Activated gamma-delta T cell treated with anti-CD3 and anti-CD28 coated beads, Interleukin-2, amount 50 U/mL, for 16 hours (primary cell): Measurements from ENCODE around the gene GTF3C2.

Experiments used
- DNase-seq: peaks from one replicate; pipeline ENCODE4 v3.0.0-alpha.2; 2020; ENCODE audit warnings: low read depth

The GTF3C2 gene, protein sequence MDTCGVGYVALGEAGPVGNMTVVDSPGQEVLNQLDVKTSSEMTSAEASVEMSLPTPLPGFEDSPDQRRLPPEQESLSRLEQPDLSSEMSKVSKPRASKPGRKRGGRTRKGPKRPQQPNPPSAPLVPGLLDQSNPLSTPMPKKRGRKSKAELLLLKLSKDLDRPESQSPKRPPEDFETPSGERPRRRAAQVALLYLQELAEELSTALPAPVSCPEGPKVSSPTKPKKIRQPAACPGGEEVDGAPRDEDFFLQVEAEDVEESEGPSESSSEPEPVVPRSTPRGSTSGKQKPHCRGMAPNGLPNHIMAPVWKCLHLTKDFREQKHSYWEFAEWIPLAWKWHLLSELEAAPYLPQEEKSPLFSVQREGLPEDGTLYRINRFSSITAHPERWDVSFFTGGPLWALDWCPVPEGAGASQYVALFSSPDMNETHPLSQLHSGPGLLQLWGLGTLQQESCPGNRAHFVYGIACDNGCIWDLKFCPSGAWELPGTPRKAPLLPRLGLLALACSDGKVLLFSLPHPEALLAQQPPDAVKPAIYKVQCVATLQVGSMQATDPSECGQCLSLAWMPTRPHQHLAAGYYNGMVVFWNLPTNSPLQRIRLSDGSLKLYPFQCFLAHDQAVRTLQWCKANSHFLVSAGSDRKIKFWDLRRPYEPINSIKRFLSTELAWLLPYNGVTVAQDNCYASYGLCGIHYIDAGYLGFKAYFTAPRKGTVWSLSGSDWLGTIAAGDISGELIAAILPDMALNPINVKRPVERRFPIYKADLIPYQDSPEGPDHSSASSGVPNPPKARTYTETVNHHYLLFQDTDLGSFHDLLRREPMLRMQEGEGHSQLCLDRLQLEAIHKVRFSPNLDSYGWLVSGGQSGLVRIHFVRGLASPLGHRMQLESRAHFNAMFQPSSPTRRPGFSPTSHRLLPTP

GRCh38 chr2:27356382-27357181 lies at the start of gene GTF3C2:
GTF3C2 (minus strand) TSS chr2:27356764; CDS start chr2:27343554, 13,210 bp downstream.
- peak; percentile 91 for DNase-seq

DNA sequence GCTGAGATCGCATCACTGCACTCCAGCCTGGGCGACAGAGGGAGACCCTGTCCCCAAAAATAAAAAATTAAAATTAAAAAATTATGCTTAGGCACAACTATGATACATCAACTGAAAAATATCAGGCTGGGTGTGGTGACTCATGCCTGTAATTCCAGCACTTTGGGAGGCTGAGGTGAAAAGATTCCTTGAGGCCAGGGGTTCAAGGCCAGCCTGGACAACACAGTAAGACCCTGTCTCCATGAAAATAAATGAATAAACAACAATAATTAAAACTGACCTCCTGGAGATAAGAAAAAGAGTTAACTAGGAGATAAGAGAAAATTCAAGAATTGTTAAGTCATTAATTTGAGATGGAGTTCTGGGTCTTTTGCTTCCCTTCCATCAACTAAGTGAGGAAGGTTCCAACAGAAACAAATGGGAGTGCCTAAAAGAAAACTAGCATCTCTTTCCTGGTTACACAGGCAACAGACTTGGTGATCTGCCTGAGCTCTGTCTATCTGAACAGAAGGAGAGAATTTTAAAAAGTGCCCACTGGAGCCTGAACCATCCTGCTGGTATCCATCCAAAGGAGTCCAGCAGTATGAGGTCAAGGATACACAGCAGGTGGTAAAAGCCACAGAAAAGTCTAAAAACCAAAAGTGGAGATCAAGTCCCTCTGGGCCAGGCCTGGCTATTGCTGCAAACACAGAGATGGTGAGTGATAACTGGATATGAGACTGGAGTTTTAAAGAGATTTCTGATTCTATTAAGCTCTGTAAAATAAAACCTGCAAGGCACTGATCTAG lies 44.0 kb upstream of the GTF3C2 start:
- no peak for DNase-seq

GRCh38 chr2:27398962-27399361 lies 42.4 kb upstream of the GTF3C2 start:
- no peak for DNase-seq

DNA sequence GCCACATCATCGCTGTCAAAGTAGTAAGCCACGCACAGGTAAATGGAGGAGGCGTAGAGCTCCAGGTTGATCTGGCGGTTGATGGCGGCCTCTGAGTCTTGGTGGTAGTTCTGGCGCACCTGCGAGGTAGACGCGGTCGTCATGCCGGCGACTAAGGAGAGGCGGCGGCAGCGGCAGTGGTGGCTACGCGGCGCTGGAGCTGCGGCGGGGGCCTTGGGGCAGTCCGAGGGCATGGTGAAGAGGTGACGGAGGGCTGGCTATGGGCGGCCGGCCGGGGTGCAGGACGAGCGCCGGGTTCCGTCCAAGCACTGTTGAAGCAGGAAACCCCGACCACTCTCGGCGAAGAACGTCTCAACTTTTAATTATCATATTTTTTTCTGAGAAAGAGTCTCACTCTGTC lies 36.7 kb upstream of the GTF3C2 start:
- no peak for DNase-seq

DNA sequence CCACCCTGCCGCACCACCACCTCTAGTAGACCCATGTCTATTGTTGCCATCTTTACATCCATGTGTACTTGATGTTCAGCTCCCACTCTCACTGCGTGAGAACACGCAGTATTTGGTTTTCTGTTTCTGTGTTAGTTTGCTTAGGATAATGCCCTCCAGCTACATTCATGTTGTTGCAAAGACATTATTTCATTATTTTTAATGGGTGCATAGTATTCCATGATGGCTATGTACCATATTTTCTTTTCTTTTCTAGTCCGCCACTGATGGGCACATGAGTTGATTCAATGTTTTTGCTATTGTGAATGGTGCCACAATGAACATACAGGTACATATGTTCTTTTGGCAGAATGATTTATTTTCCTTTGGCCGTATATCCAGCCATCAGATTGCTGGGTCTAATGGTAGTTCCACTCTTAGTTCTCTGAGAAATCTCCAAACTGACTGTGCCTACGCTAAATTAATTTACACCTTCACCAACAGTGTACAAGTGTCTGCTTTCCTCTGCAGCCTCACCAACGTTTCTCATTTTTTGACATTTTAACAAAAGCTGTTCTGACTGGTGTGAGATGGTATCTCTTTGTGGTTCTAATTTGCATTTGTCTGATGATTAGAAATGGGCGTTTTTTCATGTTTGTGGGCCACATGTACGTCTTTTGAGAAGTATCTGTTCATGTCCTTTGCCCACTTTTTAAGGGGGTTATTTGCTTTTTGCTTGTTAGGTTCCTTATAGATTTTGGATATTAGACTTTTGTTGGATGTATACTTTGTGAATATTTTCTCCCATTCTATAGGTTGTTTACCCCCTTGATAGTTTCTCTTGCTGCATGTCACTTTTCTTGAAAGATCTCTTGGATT lies 34.5 kb upstream of the GTF3C2 start:
- DNase-seq = no peak

- DNase-seq = no peak
These were observed 25.1 kb upstream of the GTF3C2 start for GRCh38 chr2:27381577-27382181.

DNA sequence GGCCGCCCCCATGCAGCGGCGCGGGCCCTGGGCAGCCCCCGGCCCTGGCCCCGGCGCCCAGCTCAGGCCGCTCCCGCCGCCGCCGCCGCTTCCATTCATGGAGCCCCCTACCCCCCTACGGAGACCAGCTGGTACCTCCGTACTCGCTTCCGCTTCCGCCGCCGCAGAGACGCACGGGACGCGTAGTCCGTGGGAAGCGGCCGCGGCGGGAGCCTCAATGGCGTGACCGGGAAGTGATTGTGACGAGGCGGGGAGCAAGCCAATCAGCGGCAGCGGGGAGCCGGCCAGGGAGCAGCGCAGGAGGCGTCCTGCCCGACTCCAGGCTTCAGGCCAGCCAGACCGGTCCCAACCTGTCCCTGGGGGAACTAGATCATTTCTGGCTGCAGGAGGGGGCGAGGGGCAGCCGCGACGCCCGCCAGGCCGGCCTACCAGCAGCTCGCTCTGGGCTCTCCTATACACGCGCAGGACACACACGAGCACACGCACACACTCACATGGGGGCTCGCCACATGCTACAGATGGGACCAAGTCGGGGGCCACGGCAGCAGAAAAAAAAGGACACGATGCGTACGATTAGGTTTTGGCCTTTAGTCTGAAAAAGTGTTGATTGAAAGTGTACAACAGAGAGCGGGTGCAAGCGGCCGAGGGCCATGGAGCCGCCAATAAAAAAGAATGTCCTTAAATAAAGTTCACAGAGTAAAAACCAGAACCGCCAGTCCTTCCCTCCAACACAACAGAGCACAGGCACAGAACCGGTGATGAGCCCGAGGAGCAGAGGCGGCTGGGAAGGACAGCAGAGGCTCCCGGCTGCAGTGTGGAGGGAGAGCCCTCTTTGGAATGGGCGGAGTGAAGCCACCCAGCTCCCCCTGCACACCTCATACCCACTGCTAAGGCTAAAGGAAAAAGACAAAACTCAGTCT lies 24.3 kb upstream of the GTF3C2 start, which contains the start of gene ZNF513:
Gene ZNF513 (minus strand): TSS at position 109 of the 920 bp plus-strand sequence. CDS start 208 bp downstream, outside the sequence.
- DNase-seq = peak; percentile 78

- DNase-seq = peak; percentile 35
These were observed 23.5 kb upstream of the GTF3C2 start for GRCh38 chr2:27379836-27380625.

DNA sequence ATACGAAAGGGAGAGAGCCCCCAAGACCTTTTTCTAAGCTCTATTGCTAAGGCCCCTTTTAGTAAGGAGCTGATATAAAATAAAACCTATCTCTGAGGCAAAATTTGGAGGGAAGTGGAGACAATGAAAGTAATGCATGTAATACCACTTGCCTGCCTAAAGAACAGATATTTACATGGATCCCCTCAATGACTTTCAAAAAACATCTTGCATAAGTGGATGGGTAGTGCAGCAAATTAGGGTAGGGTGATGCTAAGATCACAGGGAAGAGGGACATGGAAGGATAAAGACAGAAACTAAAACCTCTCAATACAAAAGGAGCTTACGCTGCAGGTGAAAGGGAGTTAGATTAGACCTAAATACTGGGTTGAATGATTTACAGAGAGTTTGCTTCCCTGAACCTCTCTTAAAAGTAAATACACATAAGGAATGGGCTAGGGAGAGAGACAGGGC lies 22.8 kb upstream of the GTF3C2 start:
- no peak for DNase-seq

- no peak for DNase-seq
These were observed 22.3 kb upstream of the GTF3C2 start for GRCh38 chr2:27378809-27379290.

- no peak for DNase-seq
These were observed 21.7 kb upstream of the GTF3C2 start for GRCh38 chr2:27378096-27378808.

DNA sequence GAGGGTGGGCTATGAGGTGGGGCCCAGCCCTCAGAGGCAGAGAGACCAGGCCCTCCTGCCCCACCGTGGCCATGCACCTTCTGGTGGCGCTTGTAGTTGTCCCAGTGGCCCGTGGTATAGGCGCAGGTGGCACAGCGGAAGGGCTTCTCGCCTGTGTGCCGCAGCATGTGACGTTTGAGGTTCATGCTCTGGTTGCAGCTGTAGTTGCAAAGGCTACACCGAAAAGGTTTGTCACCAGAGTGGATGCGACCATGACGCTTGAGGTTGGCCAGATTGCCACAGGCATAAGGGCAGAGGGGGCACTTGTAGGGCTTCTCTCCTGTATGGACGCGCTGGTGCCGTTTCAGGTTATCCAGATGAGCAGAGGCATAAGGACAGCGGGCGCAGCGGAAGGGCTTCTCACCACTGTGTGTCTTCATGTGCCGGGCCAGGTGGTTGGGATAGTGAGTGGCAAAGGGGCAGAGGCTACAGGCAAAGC lies 21.1 kb upstream of the GTF3C2 start:
- DNase-seq = no peak

- no peak for DNase-seq
These were observed 20.5 kb upstream of the GTF3C2 start for GRCh38 chr2:27376866-27377617.

DNA sequence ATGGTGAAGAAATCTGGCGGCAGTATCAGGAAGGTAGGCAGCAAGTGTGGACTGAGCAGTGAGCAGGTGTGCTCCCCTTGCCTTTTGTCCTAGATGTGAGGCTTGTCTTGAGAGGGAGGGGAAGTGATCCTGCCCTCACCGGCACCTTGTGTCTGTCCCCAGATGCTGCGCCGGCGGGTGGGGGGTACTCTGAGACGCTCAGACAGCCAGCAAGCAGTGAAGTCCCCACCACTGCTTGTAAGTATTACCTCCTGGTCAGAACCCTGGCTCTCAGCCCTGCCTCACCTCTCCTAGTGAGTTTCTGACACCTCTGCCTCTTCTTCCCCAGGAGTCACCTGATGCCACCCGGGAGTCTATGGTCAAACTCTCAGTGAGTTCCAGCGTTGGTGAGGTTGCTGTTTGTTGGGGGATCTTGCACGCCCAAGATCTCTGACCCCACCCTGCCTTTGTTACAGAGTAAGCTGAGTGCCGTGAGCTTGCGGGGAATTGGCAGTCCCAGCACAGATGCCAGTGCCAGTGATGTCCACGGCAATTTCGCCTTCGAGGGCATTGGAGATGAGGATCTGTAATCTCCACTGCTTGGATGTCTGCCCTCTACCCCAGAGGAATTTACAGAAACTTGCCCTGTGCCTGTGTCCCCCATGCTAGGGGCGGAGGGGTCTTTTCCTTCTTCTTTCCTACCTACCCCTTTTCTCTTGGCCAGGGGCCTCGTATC lies 19.7 kb upstream of the GTF3C2 start:
- DNase-seq = no peak

- no peak for DNase-seq
These were observed 19.0 kb upstream of the GTF3C2 start for GRCh38 chr2:27375513-27376099.
